NOMO-1 treated with DMSO at 0.1 percent for 48 hours (cell line): Measurements from ENCODE around the gene PRKCE.
A peak's percentile ranks its signal among the peaks of the same experiment; 100 is the strongest.
"Not testable (repeated sequence)": the region's sequence is repeated elsewhere in the genome, so short reads cannot be mapped to it uniquely, and the experiment has no call there.

ENCODE experiments used
- DNase-seq: peaks from one replicate; lab custom pipeline; 2025; ENCODE audit not compliant: unreplicated experiment; lab: John Stamatoyannopoulos, UW

PRKCE gene

DNA sequence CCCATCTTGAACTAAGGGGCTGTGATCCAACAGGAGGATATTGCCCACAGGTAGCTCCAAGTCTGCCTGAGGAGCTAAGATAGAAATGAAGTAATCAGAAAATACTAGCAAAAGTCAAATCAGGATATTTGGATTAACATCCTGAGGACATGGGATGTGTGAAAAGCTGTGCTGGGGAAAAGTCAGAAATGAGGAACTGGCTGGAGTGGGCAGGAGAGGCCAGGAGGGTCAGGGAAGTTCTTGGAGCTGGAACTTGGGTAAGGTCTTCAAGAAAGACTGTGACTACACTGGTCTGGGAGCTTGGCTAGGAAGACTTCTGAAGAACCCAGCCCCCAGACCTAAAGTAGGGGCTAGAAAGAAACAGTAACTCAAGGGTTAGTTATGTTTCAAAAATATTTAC, 250.9 kb downstream of the PRKCE start:
- no peak for DNase-seq

DNA sequence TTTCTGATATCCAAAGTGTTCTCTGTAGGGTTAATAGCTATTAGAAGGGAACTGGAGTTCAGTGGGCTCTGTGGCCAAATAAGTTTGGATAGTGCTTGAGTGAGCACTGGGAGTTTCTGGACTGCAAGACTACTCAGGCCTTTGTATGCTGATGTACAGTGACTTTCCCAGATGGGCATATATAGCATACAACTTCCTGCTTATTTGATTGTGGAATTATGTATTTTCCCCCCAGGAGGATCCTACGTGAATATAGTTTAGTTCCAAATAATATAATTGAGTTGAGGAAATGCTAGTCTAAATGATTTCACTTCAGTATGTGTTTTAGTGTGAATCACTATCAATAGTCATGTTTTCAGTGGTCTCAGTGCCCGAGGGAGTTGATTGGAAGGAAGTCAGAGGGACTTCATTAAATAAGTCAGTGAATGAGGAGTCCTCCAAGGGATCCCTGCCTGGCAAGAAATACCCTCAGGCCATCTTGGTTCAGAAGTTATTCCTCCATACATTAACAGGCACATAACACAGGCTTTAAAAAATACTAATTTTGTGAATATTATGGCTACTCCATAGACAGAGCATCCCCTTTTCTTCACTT, 251.4 kb downstream of the PRKCE start:
- DNase-seq: no peak

DNA sequence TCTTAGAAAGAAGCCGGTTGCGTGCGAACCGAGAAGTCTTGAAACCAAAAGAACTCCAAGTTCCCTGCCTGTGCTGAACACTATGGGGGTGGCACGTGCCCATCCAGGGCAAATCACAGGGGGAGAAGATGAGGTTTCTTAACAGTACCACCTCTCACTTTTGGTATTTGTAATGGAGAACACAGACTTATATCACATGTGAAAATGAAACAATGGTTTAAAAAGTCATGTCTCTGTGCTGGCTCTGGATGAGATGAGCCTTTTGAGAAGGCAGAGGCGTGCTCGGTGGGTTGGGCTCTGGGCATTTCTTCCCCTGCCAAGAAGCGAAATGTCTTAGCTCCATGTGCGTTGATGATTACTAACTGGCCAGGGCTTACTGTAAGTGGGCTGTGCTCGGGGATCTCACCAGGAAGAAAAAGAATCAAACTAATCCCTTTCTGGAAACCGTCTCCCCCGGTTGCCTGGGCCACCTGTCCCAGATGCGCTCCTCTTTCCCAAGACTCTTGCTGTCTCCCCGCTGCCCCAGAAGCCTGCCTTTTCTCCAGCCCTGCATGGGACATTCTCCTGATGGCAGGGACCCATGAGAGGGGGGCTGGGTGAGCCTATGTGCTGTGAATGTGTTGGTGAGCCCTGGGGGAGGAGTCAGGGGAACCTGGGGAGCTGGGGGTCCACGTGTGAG, 252.9 kb downstream of the PRKCE start:
- no peak for DNase-seq

DNA sequence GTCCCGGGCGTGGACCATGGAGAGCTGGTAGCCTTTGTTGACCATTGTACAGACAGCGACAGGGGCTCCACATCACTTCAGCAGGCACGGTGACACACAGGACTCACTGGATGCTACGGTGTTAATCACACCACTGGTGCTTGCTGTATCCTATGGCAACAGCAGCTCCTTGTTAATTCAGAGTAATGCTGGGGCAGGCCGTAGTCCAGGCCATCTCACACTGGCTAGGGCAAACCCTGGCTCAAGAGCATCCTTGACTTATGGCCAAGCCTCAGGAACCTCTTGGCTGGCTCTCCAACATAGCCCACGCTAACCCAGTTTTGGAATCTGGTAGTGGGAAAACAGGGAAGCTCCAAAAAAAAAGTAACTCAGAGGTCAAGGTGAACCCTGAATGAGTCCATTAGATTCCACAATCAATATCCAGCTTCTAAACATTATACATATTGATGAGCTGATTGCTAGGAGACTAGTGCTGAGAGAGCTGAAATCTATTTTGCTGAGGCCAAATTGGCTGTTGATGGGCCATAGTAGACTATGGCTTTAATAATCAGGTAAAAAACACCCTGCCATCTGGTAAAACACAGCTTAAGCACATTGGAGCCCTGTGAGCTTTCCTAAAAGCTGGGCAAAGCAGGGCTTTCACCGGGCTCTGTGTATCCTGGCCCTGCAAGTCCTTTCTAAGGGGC, 253.6 kb downstream of the PRKCE start:
- no peak for DNase-seq

DNA sequence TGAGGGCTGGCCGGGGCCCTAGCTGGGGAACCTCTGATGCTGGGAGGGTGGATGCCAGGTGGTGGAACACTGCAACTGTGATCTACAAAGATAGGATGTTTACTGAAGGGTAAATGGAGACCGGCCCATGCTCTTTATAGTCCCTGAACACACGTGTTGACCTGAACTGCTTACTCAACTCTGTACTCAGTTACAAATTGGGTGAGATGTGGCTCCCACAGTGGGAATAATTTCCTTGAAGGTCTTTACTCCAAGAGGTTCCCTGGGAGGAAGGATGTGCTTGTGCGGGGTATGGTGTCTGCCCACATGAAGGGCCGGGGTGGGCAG, 254.1 kb downstream of the PRKCE start:
- no peak for DNase-seq

DNA sequence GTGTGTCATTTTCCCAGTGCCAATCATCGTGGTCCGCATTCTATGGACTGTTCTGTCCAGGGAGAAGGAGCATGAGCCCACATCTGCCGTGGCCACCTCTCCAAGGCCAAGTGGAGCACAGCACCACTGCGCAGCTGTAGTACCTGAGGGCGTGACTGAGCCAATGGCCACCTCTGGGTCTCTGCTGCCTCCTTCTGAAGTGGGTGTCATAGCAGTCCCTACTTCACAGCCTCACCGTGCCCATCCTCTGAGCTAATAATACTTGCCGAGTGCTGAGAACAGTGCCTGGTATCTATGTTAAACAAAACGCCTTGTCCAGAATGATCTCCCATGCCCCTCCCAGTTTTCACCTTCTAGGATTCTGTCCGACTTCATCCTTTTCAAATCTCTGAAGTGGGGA, 256.1 kb downstream of the PRKCE start:
- no peak for DNase-seq

DNA sequence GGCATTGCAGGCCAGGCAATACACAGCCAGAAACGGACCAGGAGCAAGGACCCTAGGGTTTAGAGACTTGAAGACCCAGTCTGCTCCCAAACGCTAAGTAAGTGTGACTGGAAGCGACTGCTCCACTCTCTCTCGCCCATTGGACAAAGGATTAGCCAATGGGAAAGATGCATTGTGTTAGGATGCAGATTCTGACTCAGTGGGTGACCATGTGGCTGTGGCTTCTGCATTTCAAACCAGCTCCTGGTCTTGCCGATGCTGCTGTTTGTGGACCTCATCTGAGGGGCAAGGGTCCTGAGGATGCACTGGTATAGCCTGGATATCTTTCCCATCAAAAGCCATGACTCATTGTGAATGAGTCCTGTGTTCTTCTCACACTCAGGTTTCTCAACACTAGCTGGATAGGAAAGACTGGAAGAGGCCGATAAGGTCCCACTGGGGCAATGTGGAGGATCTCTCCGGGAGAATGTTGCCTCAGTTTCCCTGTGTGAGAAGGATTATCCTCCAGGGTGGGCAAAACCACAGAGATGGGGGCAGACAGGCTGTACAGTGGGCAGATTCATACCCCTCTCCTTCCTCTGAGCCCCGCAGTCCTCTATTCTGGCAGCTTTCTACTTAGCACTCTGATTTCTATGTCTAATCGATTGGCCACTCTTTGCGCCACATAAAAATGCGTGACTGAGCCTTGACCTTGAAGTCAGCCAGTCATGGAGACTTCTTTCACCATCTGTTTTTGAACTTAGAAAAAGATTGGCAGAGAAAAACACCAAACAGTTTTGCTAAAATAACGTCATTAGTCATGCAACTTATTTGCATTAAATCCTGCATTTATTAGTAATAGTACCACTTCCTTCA, 257.1 kb downstream of the PRKCE start:
- no peak for DNase-seq

DNA sequence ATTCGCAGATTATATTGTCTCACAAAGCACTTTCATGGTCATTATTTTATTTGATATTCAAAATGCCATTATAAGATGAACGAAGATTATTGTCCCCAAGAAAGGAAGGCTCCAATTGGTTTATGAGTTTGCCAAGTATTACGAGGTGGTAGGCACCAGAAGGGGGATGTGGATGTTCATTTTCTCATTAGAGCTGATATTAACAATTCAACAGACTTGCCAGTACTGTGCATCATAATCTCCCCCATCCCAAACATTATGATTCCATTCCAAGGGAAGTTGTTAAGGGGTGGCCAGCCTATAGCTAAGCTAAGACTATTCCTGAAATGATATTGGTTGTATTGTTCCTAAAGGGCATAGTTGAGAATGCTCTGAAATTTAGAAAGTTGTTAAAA, 257.7 kb downstream of the PRKCE start:
- no peak for DNase-seq

DNA sequence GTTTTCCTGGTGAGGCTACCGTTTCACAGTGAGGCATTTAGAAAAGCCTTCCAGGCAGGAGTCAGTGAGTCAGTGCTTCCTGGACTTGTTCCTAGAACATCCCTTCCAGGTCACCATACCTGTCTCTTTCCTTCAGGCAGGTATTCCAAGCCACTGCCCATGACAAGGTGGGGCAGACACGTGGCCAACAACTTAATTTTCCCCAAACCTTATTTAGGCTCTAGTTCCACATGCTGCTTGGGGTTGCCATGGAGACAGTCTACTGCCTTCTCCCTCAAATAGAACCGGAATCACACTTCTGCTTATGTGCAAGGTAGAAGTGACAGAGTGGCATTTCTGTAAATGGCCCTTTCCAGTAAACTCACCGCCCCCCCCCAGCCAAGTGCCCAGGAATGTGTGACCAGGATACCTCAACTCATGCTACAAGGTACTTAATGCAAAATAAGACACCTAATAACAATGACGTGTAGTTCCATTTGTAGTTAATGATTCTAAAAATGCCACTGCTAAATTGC, 258.3 kb downstream of the PRKCE start:
- DNase-seq: peak; percentile 80

DNA sequence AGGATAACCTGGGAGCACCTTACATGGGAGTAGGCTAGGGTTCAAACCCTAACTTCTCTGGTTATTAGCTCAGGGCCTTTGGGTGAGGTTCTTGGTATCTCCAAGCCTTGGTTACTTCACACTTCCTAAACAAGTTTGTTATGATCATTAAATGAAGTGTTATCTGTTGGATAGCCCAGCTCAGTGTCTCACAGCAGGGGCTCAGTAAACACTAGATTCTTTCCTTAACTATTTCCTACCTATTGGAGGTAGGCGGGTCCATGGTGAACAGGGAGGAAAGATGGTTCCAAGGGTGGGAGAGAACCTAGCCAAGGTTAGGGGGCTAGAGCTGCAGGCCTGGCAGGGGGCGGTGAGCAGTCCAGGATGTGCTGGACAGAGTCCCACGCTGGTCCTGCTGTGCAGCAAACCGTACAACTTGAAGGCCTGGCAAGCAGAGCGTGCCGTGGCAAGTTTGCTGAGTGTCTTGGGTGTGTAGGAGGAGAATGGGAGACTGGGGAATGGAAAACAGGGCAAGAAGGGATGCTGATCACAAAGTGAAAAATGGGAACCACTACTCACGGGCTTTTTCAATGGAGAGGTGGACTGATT, 259.1 kb downstream of the PRKCE start:
- no peak for DNase-seq

DNA sequence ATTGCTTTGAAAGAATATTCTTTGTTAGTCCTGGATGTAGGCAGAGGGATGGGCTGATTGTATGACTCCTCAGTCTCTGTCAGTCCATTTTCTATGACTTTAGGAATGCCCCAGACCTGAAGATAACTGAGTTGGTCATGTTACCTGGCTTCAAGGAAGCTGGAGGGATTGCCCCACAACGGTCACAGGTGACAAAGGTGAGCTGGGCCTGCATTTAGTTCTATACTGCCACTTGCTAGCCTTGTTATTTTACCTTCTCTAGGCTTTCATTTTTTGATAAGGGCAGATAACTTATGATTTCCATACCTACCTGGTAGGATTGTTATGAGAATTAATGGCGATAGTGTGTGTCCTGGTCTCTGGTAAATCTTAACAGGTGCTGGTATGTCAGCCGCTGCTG, 260.1 kb downstream of the PRKCE start:
- DNase-seq: no peak

DNA sequence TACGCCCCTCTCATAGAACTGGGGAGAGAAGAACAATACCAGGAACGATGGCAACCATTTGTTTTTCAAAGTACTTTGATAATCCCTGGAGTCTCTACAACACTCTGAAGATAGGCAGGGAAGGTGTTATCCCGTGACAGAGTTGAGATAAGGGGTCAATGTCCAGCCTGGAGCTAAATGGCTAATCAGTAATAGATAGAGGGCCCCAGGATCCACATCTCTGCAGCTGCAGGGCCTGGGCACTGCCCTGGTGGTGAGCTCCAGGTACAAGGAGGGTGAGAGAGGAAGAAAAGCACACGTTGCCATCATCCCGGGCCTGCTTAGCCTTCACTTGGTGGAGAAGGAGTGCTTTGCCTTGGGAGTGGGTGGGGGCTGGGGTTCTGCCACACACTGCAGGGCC, 260.6 kb downstream of the PRKCE start:
- no peak for DNase-seq

DNA sequence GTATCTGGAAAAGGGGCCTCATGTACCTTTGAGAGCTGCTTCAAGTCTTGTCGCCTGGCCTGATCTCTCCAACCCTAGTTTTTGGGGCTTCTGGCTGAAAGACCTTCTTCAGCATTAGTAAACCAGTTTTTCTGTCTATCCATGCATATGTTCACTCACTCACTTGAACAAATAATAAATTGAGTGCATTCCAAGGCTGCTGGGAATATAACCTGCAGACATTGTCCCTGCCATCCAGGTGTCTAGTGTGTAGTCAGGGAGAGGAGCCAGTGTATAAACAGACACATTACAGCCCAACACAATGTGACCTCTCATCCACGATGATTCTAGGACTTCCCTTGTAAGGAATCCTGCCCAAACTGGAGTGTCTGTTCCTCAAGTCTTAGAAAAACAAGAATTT, 262.1 kb downstream of the PRKCE start:
- DNase-seq: no peak

DNA sequence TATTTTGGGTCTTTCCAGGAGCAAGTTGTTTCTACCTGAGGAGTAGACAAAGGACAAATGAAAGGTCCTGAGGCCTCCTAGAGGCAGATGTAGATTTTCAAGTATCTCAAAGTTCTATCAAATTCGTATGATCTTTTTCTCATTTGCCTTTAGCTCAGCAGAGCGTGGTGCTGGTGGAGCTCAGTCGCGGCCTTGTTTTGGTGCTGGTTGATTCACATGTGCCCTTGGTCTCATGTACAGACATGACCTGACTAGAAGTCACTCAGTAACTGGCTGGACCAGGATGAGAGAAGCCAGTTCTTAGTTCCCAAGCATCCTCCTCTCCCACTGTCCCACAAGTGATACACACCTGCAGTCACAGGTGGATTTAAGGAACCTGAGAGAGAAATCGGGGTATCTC, 264.0 kb downstream of the PRKCE start:
- no peak for DNase-seq

DNA sequence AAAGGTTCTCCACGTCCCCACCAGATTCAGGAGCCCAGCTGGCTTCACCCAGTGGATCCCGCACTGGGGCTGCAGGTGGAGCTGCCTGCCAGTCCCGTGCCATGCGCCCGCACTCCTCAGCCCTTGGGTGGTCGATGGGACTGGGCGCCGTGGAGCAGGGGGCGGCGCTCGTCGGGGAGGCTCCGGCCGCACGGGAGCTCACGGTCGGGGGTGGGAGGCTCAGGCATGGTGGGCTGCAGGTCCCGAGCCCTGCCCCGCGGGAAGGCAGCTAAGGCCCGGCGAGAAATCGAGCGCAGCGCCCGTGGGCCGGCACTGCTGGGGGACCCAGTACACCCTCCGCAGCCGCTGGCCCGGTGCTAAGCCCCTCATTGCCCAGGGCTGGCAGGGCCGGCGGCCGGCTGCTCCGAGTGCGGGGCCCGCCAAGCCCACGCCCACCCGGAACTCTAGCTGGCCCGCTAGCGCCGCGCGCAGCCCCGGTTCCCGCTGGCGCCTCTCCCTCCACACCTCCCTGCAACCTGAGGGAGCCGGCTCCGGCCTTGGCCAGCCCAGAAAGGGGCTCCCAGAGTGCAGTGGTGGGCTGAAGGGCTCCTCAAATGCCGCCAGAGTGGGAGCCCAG, 266.2 kb downstream of the PRKCE start:
- not testable (repeated sequence) for DNase-seq

DNA sequence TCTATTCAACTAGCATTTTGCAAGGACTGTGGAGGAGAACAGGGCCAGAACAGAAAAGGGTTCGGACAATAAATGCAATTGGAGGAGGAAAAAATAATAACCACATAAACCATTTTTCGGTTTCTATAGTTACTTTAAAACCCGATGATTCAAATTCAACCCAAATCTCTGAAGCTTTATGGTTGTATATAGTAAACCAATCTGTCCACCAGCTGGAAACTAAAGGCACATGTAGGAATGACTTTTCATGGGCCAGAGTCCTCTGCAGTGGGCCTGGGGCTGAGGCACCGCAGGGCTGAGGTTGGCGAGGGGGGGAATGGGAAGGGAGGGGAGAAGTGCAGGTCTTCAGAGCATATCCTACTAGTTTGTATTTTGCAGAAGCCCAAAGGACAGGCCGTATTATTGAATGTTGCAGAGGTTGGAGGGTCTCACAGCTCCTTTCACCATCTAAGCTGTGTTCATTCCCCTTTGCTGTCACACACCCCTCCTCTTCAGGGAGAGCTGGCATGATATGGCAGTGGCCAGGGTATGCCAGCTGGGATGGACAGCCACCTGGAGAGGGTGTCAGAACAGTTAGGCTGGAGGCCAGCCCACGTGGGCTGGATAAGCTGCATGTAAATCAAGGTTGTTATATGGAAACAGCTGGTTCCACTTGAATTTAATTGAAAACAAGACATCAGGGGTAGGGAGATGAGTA, 267.1 kb downstream of the PRKCE start:
- no peak for DNase-seq

DNA sequence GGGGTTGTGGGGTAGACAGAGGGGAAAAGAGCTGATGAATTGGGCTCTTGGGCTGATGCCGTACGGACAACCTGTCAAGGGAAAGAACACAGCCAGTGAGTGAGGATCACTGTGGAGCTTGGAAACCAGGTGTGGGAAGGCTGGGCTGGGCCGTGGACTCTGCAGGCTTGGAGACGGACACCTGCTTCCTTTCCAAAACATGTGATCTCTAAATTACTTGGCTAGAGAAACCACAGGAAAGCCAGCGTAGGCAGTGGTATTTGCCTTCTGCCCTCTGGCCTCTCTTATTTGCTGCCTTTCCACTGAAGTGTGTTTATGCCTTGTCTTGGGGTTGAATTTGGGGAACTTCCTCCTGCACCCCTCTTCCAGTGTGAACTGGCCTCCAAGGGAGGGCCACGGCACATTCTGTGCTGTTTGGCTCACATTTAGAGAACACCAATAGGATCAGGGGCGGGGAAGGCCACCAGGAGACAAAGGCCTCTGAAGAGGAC, 267.7 kb downstream of the PRKCE start:
- DNase-seq: no peak

DNA sequence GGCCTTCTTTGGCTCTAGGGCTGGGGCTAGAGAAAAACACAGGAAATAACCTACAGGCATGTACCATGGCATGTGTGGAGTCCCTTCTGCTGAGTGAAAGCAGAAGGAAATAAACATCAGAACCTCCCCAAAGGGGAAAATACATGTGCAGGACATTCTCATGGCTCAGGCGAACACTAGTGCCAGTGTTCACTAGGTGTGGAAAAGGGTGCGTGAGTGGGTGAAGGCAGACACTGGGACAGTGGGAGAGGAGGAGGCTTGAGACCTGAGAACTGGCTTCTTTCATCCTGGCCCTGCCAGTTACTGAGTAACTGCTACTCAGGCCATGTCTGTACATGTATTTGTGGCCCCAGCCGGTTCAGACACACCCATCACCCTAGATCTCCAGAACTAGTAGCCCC, 268.2 kb downstream of the PRKCE start:
- DNase-seq: no peak

DNA sequence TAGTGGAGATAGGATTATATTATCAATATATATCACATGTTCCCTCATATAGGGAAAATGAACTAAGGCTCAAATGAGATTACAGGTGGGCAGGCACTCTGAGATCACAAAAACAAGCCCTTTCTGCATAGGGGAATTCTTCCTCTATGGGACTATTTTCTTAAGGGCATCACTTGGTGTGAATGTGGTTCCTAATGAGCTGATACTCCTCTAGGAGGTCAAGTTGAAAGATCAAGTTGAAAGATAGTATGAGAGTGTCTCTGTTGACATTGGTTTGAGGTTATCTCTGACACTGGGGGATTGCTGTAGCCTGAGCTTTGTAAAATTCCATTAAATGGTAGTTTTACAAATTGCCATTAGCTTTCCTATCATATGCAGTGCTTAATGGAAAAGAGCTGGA, 270.4 kb downstream of the PRKCE start:
- DNase-seq: no peak

DNA sequence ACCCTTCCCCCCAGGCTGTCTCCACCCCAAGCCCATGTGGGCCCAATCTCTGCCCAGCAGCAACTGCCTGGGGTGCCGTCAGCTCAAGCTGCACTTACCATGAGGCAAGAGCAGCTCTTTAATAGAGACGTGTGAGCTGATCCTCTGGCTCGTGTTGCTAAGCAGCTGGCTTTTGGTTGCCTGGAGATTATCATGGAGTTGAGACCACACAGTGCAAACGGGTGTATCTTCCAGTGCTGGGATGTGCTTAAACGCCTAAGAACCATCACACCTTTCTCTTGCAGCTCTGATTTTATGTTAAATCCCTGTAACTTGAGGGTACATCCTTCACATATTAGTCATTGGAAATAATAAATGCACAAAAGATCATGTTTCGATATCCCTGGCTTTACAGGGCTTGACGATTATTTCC, 271.1 kb downstream of the PRKCE start:
- DNase-seq: no peak
